Body of pancreas (tissue), 4 donors: ENCODE results near the gene ITGA4. TPM values are rescaled to one million over a fixed set of nuclear protein-coding genes. Genes with fewer than 3 reads are reported as not detected.

Experiments
- ATAC-seq: fragments of 150-250 bp; one replicate; pipeline ENCODE4 v1.9.1; 2016
- DNase-seq, 4 donors: peaks; one replicate each; pipeline ENCODE4 v3.0.0-alpha.2; 2019
- H3K27ac ChIP-seq, 4 donors: fragments of 200-600 bp; sonication (generic); 1 replicate in 3 of 4; 2 replicates in 1 of 4; pipeline versions ENCODE4 v1.5.1 to v1.6.1; 2016 to 2019; ENCODE audit warnings: mild to moderate bottlenecking in 1 of 4, mixed read lengths in 1 of 4, moderate library complexity in 1 of 4
- H3K27me3 ChIP-seq, 2 donors: fragments of 200-600 bp; sonication (generic); one replicate each; pipeline ENCODE4 v1.6.0; 2016; ENCODE audit warnings: mild to moderate bottlenecking in 1 of 2
- H3K36me3 ChIP-seq, 2 donors: fragments of 200-600 bp; sonication (generic); replicated peaks in 1 of 2; 2 replicates each; pipeline ENCODE4 v1.5.1; 2016; ENCODE audit warnings: low read depth in 2 of 2; ENCODE audit not compliant: insufficient read depth in 1 of 2
- H3K4me1 ChIP-seq: fragments of 200-600 bp; sonication (generic); one replicate; pipeline ENCODE4 v1.6.0; 2016
- H3K4me3 ChIP-seq, 2 donors: fragments of 200-600 bp; sonication (generic); 1 replicate in 1 of 2; 2 replicates in 1 of 2; pipeline ENCODE4 v1.5.1; 2016 to 2019
- H3K9me3 ChIP-seq, 3 donors: fragments of 200-600 bp; sonication (generic); 1 replicate in 2 of 3; 2 replicates in 1 of 3; pipeline ENCODE4 v1.5.1; 2016
- POLR2A ChIP-seq, 3 donors: fragments of 450-650 bp; IDR thresholded peaks; one replicate each; pipeline ENCODE4 v1.6.1; 2016; ENCODE audit warnings: antibody characterized with exemption in 3 of 3, mild to moderate bottlenecking in 2 of 3
- WGBS, 2 donors: methylation state at CpG; one replicate each; pipeline ENCODE4 v1.1.5; 2017; 5-methylcytosine and 5-hydroxymethylcytosine counted together
- intact Hi-C: fragments of 100-400 bp; cut with DNase I; formaldehyde crosslinking; loops from one replicate; pipeline ENCODE4 v1.15.1; 2023
- total RNA-seq, 2 donors: library from RNA; depleted of rRNA; stranded (reverse); fragments of >200 nt; gene quantifications; one replicate each; pipeline ENCODE4 v1.1.0, GENCODE V29; 2016
- TF ChIP-seq, protein P1 (sequence below), 7 experiments: fragments of 450-650 bp in 4 of 7; fragments of 200-600 bp in 3 of 7; sonication (generic) in 3 of 7; IDR thresholded peaks; one replicate each; pipeline ENCODE4 v1.5.1; 2016 to 2019; ENCODE audit warnings: antibody characterized with exemption in 7 of 7

ITGA4 gene
- total RNA-seq, 2 donors from 2014 or later, result 3.4 to 4.3 TPM

DNA sequence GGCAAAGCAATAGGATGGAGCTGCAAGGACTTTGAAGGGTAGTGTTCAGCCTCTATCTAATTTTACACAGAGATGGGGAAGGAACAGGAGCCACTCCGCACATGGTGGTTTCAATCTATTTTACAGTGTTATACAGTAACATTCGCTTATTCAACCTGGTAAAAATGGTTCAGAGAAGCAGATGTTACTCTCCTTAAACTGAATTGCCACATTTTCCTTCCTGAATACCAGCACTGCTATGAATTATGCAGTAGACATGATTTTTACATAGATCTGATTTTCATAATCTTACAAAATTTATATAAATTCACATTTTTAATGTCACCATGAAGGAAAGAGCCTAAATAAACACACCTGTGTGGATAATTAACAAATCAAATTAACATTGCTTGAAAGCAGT is 85.0 kb downstream of the ITGA4 start:
- TF ChIP-seq POLR2A (IDR thresholded peaks at IDR 0.05), result no peak
- TF ChIP-seq, protein P1, sequence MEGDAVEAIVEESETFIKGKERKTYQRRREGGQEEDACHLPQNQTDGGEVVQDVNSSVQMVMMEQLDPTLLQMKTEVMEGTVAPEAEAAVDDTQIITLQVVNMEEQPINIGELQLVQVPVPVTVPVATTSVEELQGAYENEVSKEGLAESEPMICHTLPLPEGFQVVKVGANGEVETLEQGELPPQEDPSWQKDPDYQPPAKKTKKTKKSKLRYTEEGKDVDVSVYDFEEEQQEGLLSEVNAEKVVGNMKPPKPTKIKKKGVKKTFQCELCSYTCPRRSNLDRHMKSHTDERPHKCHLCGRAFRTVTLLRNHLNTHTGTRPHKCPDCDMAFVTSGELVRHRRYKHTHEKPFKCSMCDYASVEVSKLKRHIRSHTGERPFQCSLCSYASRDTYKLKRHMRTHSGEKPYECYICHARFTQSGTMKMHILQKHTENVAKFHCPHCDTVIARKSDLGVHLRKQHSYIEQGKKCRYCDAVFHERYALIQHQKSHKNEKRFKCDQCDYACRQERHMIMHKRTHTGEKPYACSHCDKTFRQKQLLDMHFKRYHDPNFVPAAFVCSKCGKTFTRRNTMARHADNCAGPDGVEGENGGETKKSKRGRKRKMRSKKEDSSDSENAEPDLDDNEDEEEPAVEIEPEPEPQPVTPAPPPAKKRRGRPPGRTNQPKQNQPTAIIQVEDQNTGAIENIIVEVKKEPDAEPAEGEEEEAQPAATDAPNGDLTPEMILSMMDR (IDR thresholded peaks at IDR 0.05), result no peak
- Histone ChIP-seq H3K36me3 (no peaks in the 10 kb centered on the region), H3K9me3 (no peaks in the 10 kb centered on the region), H3K4me3 (no peak overlapping the region), H3K4me1 (no peaks in the 10 kb centered on the region), H3K27me3 (no peaks in the 10 kb centered on the region), H3K27ac (no peak overlapping the region)
- ATAC-seq (no peak), DNase-seq (no peak)
- WGBS, 2 donors, result 80 to 88% methylated on average over 2 of the region's 2 CpGs
- intact Hi-C loops, result no loop called here

DNA sequence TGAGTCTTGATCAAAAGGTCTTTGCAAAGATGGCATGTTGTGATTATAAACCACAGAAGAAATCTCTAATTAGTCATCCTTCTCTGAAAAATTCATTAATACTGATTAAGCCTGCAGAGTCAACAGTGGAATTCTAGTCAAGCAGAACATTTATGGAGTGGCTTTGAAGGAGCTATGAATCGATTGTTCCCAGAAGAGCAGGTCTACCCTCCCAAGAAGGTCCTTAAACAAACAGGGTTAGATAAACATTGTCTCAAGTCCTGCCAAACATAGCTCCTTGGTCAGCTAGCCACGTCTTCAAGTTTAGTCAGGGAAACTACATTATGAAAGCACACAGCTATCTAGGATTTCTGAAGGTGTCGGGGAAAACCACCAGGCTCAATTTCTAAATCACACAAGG is 88.9 kb downstream of the ITGA4 start:
- intact Hi-C loops, result no loop called here
- H3K27ac ChIP-seq, result no peak overlapping the region
- no peaks in the 10 kb centered on the region for H3K9me3 ChIP-seq
- H3K27me3 ChIP-seq, result no peaks in the 10 kb centered on the region
- H3K4me1 ChIP-seq, result no peaks in the 10 kb centered on the region
- no peak for ATAC-seq
- TF ChIP-seq, protein P1 (IDR thresholded peaks at IDR 0.05), result no peak
- no peak for TF ChIP-seq POLR2A (IDR thresholded peaks at IDR 0.05)
- H3K4me3 ChIP-seq, result no peak overlapping the region
- 31 to 45% methylated on average over 3 of the region's 3 CpGs for WGBS, 2 donors
- no peak for DNase-seq
- H3K36me3 ChIP-seq, result no peaks in the 10 kb centered on the region

DNA sequence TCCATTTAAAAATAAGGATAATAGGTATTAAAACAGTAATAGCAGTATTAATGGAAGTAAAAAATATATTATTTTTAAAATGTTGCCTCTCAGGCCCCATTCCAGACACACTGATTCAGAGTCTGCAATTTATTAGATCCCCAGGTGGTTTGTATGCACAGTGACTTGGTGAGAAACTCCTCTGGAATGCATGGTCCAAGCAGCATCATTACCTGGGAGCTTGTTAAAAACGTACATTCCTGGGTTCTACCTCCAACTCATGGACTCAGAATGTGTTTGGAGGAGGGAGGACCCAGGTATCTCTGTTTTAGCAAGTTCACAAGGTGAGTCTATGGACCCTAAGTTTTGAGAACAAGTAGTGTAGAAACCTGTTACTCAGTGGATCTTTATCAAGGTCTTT is 95.6 kb downstream of the ITGA4 start:
- Histone ChIP-seq H3K27ac (no peak overlapping the region), H3K4me3 (no peak overlapping the region), H3K9me3 (no peaks in the 10 kb centered on the region), H3K27me3 (no peaks in the 10 kb centered on the region), H3K4me1 (no peaks in the 10 kb centered on the region), H3K36me3 (no peaks in the 10 kb centered on the region)
- DNase-seq (no peak), ATAC-seq (no peak)
- WGBS, 2 donors, result 6 to 48% methylated on average over 1 of the region's 1 CpG
- intact Hi-C loops, result no loop called here
- TF ChIP-seq, protein P1 (IDR thresholded peaks at IDR 0.05), result no peak
- no peak for TF ChIP-seq POLR2A (IDR thresholded peaks at IDR 0.05)

DNA sequence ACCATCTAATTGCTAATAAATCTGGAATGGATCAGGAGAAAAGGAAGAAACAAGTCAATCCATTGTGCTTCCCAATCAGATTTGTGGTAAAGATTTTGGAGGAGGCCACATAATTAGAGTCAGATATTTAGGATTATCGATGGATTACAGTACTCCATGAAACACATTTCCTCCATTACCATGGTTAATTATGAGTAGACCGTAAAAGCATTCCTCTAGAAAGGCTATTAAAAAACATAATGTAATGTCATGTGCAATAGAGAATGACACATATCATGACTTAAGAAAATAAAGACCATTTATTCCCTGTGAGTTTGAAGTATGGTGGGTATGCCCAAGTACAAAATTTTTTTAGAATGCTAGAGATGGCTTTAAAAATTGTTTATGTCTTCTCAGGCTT is 96.1 kb downstream of the ITGA4 start:
- no peak overlapping the region for H3K27ac ChIP-seq
- no peak for ATAC-seq

More for the DNA sequence above, 96.1 kb downstream of the ITGA4 start:
- intact Hi-C loops, result no loop called here
- Histone ChIP-seq H3K9me3 (no peaks in the 10 kb centered on the region), H3K4me3 (no peak overlapping the region), H3K4me1 (no peaks in the 10 kb centered on the region), H3K27me3 (no peaks in the 10 kb centered on the region), H3K36me3 (no peaks in the 10 kb centered on the region)
- TF ChIP-seq, protein P1 (IDR thresholded peaks at IDR 0.05), result no peak
- no peak for TF ChIP-seq POLR2A (IDR thresholded peaks at IDR 0.05)
- WGBS, 2 donors, result 72 to 85% methylated on average over 2 of the region's 2 CpGs
- DNase-seq, result no peak
